Fibroblast of upper back skin (primary cell): Measurements from ENCODE around the gene APC.

Experiments used
- DNase-seq: peaks from one replicate; pipeline ENCODE4 v3.0.0-alpha.2; 2013

APC gene

DNA sequence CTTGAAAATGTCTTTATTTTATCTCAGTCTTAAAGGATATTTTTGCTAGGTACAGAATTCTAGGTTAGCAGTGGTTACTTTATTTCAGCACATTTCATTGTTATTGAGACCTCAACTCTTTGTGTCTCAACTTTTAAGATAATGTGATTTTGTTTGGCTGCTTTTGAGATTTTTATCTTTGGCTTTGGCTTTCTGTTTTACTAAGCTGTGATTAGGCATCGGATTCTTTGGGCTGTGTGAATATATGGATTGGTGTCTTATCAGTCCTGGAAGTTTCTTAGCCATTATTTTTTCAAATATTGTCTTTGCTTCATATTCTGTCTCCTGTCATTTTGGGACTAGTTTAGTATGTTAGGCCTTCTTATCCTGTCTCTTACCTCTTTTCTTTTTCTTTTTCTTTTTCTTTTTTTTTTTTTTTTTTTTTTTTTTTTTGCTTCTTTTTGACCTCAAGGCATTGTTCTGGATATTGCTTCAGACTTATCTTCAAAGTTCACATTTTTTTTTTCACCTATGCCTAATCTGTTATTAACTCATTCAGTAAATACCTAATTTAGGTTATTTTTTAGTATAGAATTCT is 20.1 kb upstream of the APC start:
- no peak for DNase-seq

DNA sequence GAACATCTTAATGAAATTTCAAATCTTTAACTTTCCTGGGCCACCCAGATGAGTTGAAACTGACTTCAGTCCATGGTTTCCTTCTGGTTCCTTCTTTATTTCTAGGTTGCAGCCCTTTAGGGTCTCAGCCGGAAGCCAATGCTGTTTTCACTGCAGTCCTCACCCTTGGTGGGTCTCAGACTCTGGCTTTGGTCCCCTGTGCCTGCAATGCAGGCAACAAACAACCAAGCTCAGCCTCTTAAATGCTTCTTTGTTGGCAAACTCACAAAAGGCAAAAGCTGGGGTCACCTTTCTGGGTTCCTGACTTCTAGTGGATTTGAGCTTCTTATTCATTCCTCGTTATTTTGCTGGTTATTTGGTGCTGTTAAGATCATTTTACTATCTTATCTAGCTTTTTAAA is 19.3 kb upstream of the APC start:
- no peak for DNase-seq

DNA sequence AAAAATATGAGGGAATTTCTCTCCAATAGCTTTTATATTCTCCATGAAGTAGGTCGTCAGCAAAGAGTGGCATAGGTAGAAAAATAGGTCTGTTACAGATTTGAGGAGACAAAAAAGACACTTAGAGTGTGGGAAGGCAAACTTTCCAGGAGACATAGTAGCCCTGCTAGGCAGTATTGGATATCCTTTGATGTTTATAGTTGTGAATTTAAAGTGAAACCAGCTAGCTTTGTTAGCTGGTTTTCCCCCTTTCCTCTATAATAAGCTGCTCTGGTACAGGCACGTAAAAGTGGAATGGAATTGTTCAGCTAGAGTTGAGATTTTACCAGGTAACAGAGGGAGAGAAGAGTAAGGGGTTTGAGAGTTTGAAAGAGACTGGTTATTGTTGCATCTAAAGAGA is 17.1 kb upstream of the APC start:
- DNase-seq: no peak

DNA sequence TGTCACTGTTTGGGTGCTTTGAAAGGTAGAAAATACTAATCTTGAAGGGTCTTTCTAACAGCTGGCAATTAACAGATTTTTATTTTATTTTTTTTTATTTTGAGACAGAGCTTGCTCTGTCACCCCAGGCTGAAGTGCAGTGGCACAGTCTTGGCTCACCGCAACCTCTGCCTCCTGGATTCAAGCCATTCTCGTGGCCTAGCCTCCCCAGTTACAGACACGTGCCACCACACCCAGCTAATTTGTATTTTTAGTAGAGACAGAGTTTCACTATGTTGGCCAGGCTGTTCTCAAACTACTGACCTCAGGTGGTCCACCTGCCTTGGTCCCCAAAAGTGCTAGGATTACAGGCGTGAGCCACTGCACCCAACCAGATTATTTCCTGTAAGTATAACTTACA is 12.8 kb upstream of the APC start:
- DNase-seq: no peak

DNA sequence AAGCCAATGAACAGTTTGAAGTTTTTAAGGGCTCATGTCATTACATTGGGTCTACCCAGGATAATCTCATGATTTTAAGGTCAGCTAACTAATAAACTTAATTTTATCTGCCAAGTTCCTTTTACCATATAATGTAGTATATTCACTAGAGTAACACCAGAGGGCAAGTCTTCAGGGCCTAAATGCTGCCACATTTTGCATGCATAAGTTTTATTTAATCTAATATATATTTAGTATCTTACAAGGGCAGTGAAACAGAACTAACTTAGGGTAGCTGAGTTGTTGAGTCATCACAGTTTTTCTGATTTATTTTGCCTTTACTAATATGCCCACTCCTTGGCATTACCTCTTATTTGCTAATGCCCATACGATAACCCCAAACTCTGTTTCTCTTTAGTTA is 8.1 kb upstream of the APC start:
- DNase-seq: no peak

DNA sequence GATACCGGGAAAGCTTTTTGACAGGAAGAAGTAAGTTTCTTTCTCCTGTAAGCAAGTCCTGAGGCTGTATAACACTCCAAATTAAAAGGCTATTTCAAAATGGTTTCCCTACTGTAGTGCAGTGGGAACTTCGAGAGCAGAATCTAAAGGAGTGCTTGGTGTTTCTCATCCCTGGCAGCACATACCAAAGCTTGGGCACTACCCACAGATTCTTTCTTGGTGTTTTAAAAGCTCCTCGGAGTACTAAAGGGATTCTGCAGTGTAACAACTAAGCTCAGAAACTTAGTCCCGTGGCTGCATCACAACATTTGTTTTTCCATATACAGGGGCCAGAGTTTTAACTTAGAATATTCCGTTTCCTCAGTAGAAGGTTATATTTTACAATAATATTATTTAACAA is 5.6 kb upstream of the APC start:
- no peak for DNase-seq

DNA sequence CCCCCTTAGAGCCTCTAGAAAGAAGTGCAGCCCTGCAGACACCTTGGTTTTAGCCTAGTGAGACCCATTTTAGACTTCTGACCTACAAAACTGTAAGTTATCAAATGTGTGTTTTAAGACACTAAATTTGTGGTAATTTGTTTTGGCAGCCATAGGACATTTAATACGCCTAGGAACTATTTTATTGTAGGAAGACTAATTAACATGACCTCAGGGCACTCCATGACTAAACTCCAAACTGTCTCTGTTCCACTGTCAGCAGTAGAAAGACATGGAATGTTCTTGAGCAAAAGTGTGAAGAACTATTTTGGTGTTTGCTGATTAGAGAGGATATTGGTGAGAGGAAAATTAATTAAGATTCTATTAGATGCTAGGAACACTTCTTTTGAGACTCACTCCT is 4.1 kb upstream of the APC start:
- DNase-seq: no peak

DNA sequence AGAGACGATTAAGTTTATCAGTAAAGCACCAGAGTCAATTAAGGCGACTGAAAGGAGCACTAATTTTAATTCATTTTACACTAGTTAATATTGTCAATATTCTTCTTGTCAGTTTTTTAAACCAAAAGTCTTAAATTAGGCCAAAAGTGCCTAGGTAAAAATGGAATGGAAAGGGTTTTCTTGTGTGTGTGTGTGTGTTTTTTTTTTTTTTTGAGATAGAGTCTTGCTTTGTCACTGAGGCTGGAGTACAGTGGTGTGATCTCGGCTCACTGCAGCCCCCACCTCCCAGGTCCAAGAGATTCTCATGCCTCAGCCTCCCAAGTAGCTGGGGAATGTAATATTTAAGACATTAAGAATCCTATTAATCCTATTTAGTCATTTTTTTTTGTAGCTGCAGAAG is 3.1 kb upstream of the APC start:
- DNase-seq: no peak

DNA sequence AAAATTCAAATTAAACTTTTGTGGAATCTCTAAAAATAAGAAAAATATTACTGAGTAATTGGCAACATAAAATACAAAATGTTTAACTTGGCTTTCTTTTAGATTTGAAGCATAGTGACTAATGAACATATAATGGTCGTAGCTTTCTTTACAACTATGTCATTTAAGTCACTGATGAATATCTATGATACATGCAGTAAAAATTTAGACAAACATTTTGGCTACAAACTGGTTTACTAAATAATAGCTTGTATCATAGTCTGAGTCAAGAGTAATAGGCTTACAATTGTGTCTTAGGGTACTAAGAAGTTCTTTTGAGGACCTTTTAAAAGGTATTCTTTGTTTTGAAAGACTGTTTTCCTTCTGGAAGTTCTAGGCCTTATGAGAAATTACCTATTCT is 2.0 kb upstream of the APC start:
- DNase-seq: peak; percentile 46

DNA sequence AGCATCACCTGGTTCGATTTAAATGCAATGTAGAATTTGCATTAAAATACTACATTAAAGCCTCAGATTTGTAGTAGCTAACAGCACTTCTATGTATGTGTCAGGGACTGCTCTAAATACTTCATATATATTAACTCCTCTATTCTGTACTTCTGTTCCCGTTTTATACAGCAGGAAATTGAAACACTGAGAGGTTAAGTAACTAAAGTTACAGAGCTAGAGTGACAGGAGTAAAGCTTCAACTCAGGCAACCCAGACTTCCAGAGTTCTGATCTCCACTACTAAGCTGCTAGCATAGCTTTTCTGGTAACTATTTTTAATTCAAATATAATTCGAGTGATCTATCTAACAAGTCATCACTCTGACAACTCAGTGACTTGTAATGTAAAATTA is 619 bp upstream of the APC start:
- no peak for DNase-seq

DNA sequence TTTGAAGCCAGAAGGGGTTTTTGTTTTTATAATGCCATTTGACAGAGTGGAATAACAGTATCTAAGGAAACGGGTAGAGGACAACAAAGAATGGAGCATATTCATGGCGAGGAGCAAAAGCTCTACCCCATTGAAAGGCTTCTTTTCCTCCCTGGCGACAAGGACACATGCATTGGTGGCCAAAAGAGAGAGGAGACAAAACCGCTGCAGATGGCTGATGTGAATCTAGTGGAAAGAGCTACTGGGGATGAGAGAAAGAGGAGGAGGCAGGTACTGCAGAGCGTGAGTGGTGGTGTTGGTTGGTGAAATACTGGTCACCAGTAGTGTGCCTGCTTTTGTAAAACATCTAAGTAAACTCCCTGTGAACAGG is 491 bp downstream of the APC start:
- DNase-seq: no peak

DNA sequence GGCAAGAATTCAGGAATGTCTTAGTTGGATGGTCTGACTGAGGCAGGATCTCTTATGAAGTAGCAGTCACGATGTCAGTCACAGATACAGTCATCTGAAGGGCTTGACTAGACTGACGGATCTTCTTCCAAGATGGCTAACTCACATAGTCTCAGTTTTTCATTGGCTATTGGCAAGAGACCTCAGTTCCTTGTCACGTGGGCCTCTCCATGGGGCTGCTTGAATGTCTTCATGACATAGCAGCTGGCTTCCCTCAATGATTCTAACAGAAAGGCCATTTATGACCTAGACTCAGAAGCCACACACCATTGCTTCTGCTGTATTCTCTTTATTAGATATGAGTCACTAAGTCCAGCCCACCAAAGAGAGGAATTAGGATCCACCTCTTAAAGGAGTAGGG is 4.7 kb downstream of the APC start:
- DNase-seq: no peak

DNA sequence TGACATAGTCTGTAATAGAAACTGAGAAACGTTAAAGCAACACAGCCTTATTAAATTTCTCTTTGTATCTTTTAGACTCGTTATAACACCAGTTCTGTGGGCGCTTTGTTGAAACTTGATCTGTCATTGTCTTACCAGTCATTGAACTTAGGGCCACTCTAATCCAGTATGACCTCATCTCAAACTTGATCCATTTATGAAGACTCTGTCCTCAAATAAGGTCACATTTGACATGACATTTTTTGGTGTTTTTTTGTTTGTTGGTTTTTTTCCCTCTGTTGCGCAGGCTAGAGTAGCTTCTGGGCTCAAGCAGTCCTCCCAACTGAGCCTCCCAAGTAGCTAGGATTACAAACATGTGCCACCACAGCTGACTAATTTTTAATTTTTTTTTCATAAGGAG is 5.9 kb downstream of the APC start:
- no peak for DNase-seq

DNA sequence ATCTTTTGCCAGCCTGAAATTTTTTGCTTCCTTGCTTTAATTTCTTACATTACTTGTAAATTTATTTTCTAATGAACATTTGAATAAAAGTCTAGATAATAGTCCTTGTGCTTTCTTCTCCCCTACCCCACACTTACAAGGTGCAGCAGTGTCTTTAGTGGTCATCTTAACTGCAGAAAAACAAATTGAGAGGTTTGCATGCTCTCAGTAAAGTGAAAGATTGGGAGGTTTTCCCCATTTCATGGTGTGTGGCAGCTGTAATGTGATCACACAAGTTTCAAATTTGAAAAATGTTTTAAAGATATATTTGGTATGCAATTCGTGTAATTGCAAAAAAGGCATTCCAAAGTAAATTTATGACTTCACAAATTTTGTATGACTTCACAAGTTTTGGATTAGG is 14.7 kb downstream of the APC start:
- DNase-seq: no peak

DNA sequence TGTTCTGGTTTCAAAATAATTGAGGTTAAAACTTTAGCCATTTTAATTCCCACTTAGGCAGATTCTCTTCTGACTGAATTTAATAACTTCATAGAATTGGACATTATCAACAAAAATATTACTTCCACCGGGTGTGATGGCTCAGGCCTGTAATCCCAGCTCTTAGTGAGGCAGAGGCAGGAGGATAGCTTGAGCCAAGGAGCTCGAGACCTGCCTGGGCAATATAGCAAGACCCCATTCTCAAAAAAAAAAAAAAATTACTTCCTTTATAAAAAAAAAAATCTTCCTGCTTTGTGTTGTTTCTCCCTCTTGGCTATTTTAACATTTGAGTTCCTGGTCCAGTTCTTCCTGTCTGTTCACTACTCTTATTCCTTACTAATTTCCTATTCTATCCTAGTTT is 18.0 kb downstream of the APC start:
- no peak for DNase-seq

DNA sequence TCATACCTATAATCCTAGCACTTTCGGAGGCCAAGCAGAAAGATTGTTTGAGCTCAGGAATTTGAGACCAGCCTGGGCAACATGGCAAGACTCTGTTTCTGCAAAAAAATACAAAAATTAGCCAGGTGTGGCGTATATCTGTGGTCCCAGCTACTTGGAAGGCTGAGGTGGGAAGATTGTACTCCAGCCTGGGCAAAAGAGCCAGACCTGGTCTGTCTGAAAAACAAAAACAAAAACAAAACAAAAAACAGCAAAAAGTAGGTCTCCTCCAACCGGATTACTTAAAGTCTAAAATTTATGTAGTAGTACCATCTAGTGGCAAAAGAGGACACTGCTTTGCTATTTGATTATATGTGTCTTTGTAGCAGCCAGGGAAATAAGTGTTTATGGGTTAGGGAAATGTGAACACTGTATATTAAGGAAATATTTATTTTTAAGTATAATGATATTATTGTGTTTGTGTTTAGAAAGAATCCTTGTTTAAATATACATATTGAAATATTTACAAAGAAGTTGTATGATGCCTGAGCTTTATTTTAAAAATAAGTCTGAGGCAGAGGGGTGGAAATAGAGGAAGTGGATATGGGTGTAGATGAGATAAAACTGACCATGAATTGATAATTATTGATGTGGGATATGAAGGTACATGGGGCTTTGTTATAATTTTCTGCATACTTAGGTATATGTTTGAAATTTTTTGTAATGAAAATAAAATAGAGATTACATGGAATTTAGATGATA is 20.0 kb downstream of the APC start:
- peak; percentile 65 for DNase-seq

DNA sequence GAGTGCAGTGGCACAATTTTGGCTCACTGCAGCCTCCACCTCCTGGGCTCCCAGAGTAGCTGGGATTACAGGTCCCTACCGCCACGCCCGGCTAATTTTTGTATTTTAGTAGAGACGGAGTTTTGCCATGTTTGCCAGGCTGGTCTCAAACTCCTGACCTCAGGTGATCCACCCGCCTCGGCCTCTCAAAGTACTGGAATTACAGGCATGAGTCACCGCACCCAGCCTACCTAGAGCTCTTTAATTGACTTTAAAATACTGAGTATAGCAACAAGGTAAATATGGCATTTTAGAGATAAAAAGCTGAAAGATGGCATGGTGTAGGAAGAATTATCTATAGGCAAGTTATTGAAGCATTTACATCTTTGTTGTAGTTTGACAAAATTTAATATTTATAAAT is 21.0 kb downstream of the APC start:
- DNase-seq: no peak

DNA sequence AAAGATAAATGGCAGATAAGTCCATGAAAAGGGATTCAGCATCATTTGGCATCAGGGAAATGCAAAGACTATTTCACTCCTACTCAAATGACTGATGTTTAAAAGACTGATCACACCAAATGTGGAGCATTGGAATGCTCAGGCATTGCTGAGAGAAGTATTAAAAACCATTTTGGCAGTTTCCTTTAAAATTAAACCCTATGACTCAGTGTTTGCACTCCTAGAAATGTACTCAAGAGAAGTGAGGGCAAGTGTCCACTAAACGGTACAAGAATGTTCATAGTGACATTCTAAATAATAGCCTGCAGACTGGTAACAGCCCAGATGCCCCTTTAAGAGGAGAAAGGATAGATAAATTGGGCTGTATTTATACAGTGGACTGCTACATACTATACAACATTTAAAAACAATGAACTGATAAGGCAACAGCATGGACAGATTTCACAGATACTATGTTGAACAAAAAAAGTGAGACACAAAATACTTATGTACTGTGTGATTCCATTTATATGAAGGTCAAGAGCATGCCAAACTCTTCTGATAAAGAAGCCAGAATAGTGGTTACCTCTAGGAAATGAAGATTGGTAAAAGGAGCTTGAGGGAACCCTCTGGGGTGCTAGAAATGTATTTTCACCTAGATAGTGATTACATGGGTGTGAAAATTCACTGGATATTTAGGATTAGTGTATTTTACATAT is 24.6 kb downstream of the APC start:
- DNase-seq: peak; percentile 58

DNA sequence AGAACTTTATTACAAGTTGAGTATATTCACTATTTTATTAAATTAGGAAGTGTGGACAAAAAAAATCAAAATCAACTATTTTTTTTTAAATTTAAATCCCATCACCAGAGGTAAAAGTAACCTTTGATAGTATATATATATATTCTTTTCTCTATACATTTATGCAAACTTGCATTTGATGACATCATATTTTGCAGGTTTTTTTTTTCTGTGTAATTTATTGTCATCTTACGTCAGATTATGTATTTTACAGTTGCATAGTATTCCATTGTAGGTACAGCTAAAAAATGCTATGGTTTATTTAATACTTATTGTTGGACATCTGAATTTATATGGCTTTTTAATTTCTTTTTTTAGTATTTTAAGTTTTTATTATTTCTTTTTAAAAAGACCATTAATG is 25.5 kb downstream of the APC start:
- DNase-seq: no peak

DNA sequence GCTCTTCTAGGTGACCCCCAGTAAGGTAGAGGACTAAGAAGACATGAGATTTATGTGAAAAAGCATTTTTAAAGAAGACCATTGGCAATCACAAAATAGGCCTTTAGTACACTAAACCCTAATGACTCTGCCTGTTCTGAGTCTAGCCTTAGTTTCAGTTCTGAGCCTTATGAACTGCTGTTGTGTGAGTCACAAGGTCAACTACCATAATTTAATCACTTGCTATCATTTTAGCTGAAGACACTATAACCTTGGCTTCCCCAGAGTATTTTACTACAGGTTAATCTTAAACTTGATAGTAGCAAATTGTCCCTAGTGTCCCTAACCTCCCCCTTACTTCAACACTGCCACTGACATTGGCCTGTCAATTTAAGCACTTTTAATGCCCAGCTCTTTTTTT is 34.4 kb downstream of the APC start:
- DNase-seq: no peak

DNA sequence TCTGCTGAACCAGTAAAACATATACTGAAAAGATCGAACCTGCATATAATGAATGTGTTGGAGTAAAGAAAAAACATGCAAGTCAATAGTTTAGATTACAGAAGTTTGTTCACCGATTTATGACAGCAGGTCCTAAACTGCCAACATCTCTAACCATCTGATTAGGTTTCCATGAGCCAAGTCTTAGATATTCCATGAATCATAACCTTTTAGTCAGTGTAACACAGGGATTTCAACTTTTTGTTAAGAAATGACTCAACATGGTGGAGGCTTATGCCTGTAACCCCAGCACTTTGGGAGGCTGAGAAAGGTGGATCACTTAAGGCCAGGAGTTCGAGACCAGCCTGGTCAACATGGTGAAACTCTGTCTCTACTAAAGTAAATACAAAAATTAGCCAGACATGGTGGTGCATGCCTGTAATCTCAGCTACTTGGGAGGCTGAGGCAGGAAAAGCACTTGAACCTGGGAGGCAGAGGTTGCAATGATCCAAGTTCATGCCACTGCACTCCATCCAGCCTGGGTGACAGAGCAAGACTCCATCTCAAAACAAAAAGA is 38.7 kb downstream of the APC start:
- DNase-seq: peak; percentile 72

DNA sequence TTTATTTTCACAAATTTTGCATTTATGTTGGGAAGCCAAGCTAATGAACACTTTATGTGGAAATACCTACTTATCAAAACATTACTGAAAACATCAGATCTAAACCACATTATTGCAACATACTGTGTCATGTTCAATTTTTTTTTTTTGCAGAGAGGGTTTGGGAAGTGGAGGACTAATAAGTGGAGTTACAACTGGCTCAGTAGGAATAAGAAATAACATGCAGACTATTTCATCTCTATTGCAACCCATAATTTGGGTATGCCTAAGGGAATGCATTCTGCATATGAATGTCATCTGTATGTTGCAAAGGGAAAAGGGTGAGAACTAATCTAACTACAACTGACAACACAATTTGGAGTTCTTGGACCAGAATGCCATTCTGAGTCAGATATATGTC is 41.8 kb downstream of the APC start:
- DNase-seq: peak; percentile 72

DNA sequence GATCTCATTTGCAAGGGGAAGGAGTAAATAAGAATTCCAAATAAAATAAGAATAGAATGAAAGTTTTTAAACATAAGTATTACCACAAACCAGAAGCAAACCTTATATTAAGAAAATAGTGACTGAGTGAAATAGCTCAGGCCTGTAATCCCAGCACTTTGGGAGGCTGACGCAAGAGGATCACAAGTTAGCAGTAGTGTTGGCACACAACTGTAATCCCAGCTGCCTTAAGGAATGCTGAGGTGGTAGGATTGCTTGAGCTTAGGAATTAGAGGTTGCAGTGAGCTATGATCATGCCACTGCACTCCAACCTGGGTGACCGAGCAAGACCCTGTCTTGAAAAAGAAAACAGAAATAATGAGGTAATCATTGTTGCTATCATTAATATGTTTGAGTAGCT is 47.0 kb downstream of the APC start:
- DNase-seq: peak; percentile 36

DNA sequence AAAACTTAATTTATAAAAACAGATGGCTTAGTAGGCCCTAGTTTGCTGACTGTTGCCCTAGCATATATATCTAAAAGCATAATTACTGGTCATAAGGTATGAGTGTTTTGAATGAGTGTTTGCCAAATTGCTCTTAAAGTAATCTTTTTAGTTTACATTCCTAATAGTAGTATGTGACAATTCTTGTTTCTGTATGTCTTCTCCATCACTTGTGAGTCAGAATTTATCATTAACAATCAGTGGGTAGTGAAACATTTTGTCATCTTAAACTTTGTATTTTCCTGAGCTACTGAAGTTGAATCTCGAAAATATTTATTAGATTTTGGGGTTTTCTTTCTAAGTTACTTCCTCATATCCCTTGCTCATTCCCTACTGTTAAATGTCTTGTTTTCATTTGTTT is 49.6 kb downstream of the APC start:
- DNase-seq: peak; percentile 8
